NCI-H69 (cell line): ENCODE results near the gene BROX.
"Not testable (repeated sequence)": the region's sequence is repeated elsewhere in the genome, so short reads cannot be mapped to it uniquely, and the experiment has no call there.

Experiments
- DNase-seq: peaks from one replicate; lab custom pipeline; 2025; lab: John Stamatoyannopoulos, UW

The BROX gene

GRCh38 chr1:222732216-222733159 is 20.1 kb downstream of the BROX start:
- DNase-seq: no peak

DNA sequence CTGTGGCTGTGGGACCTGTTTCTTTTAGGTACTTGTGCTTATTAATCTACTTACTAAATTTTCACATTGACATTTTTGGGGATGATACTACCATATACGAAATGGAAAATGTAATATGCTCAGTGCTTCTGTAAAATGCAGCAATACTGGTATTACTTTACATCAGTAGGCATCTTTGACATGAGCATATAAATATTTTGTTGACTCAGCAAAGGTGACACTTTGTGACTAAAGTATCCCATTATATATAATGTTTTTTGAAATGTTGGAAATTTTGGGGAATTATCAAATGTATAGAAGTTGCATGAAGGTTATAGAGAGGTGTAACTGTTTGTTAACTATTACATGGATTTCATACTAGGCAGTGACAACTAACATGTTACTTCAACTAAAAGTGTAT is 22.4 kb downstream of the BROX start:
- no peak for DNase-seq

- DNase-seq: peak; percentile 91
These were observed 24.1 kb downstream of the BROX start for GRCh38 chr1:222736470-222736869.

DNA sequence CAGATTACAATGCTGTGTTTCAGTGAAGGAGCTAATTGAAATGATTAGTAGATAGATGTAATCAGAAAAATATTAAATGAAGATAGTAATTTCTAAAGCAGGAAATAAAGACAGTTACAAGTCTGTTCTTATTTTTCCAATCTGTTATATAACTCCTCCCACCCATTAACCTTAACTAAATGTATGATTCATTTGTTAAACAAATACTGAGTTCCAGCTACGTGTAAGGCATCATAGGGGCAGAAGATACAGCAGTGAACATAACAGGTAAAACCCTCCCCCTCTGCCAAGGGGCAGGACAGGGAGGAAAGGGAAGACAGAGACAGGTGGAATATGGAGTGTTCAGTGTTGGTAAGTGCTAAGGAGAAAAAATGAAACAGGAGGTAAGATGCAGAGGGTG is 24.6 kb downstream of the BROX start, which contains the start of gene FAM177B:
Gene FAM177B, plus strand, starts transcription at position 231 of the 400 bp plus-strand sequence. CDS start 9,344 bp downstream, outside the sequence.
- DNase-seq: peak; percentile 86

DNA sequence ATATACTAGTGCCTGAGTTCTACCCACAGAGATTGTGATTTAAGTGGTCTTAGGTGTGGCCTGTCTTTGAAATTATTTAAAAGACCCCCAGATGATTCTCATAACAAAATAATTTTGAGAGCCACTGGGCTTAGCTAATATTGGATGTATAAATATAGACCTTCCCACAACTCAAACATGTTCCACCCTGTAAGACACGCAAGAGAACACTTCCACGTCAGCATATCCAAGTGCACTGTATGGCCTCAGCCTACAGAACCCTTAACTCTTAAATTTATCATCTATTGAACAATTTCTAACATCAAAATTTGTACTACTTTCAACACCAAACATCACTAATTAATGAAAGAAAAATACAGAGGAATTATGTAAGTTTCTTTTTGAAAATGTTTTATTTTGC is 27.1 kb downstream of the BROX start:
- DNase-seq: no peak

DNA sequence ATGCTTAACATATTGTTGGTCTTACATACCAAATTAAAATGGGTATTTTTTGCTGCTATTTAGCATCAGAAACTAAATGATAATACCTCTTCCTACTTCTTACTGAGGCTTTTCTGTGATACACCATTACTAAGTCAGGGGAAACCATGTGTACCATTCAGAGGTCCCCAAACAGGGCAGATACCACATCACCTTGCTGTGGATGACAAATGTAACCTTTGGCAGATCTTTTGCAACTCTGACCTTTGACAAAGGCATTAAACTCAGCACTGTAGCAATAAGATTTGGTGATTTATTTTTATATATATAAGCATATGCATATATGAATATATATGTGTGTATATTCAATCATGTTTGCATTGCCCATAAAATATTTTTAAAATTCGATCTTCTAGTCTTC is 27.6 kb downstream of the BROX start:
- DNase-seq: no peak

- not testable (repeated sequence) for DNase-seq
These were observed 29.5 kb downstream of the BROX start for GRCh38 chr1:222741630-222742457.

DNA sequence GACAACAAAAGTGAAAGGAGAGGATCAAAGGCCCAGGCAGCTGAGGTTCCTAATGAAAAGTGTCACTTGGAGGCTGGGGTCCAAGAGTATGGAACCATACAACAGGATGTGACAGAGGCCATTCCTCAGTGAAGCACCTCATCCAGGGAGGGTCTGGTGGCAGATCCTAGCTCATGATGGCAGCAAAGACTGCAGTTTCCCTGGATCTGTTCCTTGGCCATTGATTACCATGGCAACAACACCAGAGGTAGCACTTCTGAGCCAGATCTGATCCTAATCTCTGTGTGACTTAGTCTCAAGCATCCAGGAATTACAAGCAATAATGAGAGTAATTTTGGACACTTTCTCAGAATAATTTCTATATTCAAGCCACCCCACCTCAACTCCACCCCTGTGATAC is 37.6 kb downstream of the BROX start:
- peak; percentile 52 for DNase-seq

DNA sequence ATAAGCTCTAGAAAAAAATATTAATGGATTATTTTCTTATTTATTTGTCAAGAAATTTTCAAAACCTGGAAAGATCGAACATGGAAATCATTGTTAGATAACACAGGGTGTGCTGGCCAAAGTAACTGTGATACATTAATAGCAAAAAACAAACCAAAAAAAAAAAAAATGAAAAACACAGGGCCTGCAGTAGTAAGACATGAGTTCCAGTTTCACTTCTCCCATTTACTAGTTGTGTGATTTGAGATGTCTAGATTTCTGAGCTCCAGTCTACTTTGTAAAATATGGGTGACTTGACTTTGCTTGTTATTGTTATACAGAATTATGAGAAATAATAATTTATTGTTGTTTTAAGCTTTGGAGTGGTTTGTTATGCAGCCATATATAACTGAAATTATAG is 38.3 kb downstream of the BROX start:
- no peak for DNase-seq

- DNase-seq: no peak
These were observed 38.9 kb downstream of the BROX start for GRCh38 chr1:222751255-222751654.

- no peak for DNase-seq
These were observed 42.2 kb downstream of the BROX start for GRCh38 chr1:222754366-222755139.

DNA sequence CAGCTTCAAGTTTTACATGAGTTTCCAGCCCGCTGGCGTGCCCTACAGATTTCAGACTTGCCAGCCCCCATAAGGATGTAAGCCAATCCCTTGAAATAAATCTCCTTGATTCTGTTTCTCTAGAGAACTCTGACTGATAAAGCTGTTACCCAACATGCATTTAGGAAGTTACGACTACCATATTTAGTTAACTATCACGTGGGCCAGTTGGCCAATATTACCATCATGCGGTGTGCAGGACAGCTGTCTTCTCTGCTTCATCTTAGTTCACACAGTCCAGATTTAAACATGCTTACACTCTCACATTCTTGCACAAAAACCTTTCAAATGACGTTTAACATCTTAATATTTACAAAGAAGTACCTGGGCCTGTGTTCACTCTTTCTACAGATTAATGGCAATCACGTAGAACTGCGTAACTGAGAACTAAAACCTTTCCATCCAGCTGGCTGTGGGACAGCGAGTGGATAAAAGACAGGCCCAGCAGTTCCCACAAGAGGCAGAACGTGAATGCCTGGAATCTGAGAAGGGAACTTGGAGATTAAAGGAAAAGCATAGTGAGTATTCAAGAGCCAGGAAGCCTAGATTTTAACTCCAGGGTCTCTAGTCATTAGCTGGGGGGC is 45.4 kb downstream of the BROX start:
- no peak for DNase-seq

DNA sequence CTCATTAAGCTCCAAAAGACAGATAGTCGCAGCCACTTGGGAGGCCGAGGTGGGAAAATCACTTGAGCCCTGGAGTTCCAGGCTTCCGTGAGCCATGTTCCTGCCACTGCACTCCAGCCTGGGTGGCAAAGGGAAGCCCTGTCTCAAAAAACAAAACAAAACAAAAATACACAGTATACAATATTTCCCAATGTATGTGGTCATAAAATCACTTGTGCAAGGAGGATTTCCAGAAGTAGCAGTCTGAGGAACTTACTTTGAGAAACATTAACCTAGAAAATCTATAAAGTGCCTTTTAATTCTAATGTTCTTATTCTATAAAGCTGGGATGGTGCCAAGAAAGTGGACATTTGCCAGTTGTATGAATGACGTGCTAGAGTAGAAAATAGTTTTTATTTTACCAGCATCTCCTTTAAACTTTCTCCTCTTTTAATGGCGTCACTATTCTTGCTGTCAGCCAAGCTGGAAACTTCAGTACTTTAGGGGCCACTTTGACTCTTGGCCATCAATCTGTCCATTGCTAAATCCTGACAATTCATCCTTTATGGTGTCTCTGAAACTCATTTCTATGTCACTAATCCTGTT is 47.2 kb downstream of the BROX start:
- no peak for DNase-seq

DNA sequence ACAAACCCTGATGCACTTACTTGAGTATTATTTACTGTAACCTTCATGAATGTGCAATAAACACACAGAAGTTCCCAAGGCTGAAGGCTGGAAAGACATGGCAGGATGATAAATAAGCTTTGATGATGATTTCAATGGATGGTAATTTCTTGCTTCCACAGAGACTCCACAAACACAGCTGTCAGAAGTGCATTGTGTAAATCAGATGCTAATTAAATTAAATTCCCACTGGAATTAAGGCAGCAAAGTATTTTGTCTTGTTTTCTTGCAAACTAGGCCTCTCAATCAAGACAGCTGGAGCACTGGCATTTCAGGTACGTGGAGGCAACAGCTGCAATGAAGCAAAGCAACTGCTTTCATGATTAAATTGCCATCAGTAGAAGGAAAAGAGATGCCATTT is 48.7 kb downstream of the BROX start:
- peak; percentile 89 for DNase-seq

DNA sequence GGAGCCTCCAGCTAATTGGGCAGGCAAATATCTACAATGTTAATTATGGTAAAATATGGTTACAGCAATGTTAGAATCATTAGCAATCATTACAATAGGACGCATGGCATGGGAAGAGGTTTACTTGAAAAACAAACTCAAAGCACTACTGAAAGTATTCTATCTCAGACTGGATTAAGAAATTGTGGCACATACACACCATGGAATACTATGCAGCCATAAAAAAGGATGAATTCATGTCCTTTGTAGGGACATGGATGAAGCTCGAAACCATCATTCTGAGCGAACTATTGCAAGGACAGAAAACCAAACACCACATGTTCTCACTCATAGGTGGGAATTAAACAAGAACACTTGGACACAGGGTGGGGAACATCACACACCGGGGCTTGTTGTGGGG is 49.8 kb downstream of the BROX start:
- not testable (repeated sequence) for DNase-seq

GRCh38 chr1:222767152-222767571 is 54.8 kb downstream of the BROX start:
- no peak for DNase-seq

- no peak for DNase-seq
These were observed 56.2 kb downstream of the BROX start for GRCh38 chr1:222768592-222768991.

DNA sequence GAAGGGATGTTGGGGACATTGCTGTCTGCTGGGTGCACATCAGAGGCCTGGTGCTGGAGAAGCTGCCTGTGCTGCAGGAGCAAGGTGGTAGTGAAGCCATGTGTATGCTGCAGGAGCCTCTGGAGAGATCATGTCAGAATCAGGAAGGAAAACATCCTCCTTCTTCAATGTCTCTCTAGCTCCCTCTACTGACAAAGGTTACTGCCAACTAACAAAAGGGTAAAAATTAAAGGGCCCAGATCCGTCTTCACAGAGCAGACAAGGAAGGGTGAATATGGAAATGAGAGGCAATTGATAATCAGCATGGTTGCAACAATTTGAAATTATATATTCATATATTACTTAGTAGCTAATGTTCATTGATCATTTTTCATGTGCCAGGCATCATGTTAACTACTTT is 56.8 kb downstream of the BROX start:
- DNase-seq: peak; percentile 74

- no peak for DNase-seq
These were observed 57.7 kb downstream of the BROX start for GRCh38 chr1:222769971-222770620.

GRCh38 chr1:222772996-222773379 is 60.6 kb downstream of the BROX start:
- peak; percentile 92 for DNase-seq

- DNase-seq: peak; percentile 93
These were observed 65.1 kb downstream of the BROX start for GRCh38 chr1:222777463-222777862.
